ENCODE data around the gene G6PC3. TPM values are rescaled to one million over a fixed set of nuclear protein-coding genes. Genes with fewer than 3 reads are reported as not detected.
A peak's percentile ranks its signal among the peaks of the same experiment; 100 is the strongest.

The G6PC3 gene
- total and polyA plus RNA-seq, 2 donors (not counting 3 experiments of a cell fraction or from before 2014, with no cell fraction given): 78.4 to 194 TPM

DNA sequence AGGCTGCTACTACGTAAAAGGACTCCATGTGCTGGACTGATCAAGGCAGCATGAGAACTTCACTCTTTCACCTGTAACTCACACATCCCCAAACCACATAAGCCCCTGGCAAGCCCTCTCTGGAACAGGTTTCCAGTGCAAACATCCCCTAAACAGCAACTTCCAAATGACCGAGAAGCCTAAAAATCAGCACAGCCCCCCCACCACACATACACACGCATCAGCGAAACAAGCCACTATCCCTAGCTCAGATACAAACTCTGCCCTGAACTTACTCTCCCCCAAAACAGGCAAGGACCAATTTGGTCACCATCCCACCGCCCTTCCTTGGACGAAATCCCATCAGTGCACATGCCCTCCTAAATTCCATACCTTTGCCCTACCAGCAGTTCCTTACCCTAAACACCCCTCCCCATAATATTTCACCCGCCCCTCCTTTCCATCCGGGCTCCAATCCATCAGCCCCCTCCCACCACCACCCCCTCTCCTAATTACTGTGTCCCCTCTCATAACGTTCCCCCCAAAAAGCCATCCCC, 4.8 kb upstream of the G6PC3 start:
- H2AFZ ChIP-seq (ENCODE audit: low read depth, low read length): no peak overlapping the region
- peaks cover 20% of the 10 kb centered on the region for H3K4me1 ChIP-seq (ENCODE audit: control insufficient read depth, extremely low read depth, insufficient read depth, low read length)
- TF ChIP-seq GATA2 (IDR thresholded peaks at IDR 0.05; ENCODE audit: insufficient read depth, insufficient read length, low read depth, low read length) (no peak), MYC (IDR thresholded peaks at IDR 0.05; ENCODE audit: low read depth, low read length) (no peak), FOS (IDR thresholded peaks at IDR 0.05; ENCODE audit: borderline replicate concordance, insufficient read depth, low read length) (no peak), EZH2 (IDR thresholded peaks at IDR 0.05; ENCODE audit: borderline replicate concordance, low read depth, low read length, severe bottlenecking) (no peak), POLR2A (IDR thresholded peaks at IDR 0.05; ENCODE audit: low read depth, low read length) (no peak), POLR2AphosphoS5 (IDR thresholded peaks at IDR 0.05; ENCODE audit: insufficient read depth, low read depth, low read length) (no peak), JUN (IDR thresholded peaks at IDR 0.05; ENCODE audit: borderline replicate concordance, insufficient read depth, insufficient read length, low read depth) (no peak)
- TF ChIP-seq, protein P1, sequence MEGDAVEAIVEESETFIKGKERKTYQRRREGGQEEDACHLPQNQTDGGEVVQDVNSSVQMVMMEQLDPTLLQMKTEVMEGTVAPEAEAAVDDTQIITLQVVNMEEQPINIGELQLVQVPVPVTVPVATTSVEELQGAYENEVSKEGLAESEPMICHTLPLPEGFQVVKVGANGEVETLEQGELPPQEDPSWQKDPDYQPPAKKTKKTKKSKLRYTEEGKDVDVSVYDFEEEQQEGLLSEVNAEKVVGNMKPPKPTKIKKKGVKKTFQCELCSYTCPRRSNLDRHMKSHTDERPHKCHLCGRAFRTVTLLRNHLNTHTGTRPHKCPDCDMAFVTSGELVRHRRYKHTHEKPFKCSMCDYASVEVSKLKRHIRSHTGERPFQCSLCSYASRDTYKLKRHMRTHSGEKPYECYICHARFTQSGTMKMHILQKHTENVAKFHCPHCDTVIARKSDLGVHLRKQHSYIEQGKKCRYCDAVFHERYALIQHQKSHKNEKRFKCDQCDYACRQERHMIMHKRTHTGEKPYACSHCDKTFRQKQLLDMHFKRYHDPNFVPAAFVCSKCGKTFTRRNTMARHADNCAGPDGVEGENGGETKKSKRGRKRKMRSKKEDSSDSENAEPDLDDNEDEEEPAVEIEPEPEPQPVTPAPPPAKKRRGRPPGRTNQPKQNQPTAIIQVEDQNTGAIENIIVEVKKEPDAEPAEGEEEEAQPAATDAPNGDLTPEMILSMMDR (IDR thresholded peaks at IDR 0.05; ENCODE audit: extremely low read depth in 1 of 2, insufficient read depth in 1 of 2, low read depth in 1 of 2, low read length in 2 of 2): no peak
- TF ChIP-seq, protein P2, sequence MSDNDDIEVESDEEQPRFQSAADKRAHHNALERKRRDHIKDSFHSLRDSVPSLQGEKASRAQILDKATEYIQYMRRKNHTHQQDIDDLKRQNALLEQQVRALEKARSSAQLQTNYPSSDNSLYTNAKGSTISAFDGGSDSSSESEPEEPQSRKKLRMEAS (IDR thresholded peaks at IDR 0.05; ENCODE audit: insufficient read depth, insufficient read length): no peak
- H4K20me1 ChIP-seq (replicated peaks; ENCODE audit: control insufficient read depth, extremely low read depth, insufficient read depth, low read length): no peaks in the 10 kb centered on the region
- peaks cover 54% of the 10 kb centered on the region for H3K79me2 ChIP-seq (ENCODE audit: control insufficient read depth, insufficient read depth, low read length)
- H3K27me3 ChIP-seq (ENCODE audit: control insufficient read depth in 2 of 2, insufficient read depth in 2 of 2, low read length in 2 of 2): no peaks in the 10 kb centered on the region
- peak overlapping the region; percentile 89 to 97 (median 92) for H3K4me3 ChIP-seq (replicated peaks in 1 of 3; ENCODE audit: insufficient read depth in 1 of 3, low read depth in 1 of 3, low read length in 3 of 3)
- peak overlapping the region; percentile 77 for H3K4me2 ChIP-seq (ENCODE audit: insufficient read depth, low read length)
- H3K27ac ChIP-seq (ENCODE audit: insufficient read depth, low read depth, low read length): peak overlapping the region; percentile 87
- peaks cover 4 to 13% of the 10 kb centered on the region in 2 experiments for H3K36me3 ChIP-seq (ENCODE audit: control insufficient read depth in 2 of 2, extremely low read depth in 1 of 2, insufficient read depth in 2 of 2, low read length in 2 of 2)
- DNase-seq (ENCODE audit: low read depth, low spot score): peak; percentile 30
- no peaks in the 10 kb centered on the region for H3K9me3 ChIP-seq (replicated peaks; ENCODE audit: control insufficient read depth, insufficient read depth, low read length)
- H3K9me1 ChIP-seq (replicated peaks; ENCODE audit: control insufficient read depth, extremely low read depth, insufficient read depth, low read length): no peaks in the 10 kb centered on the region
- peak overlapping the region; percentile 93 for H3K9ac ChIP-seq (replicated peaks; ENCODE audit: extremely low read depth, insufficient read depth, low read length)
- dilution Hi-C loops (cut with MboI; ENCODE audit: extremely low pct_ligation_motif_present, low sequenced_read_pairs): no loop called here
- CTCF ChIA-PET: interaction anchor here (1.4 to 1.9 kb wide), 7 partner anchors 18 to 138 kb away, joined by 4 to 9 read pairs (median 5); partner anchors contain the start of gene HDAC5
- POLR2A ChIA-PET: interaction anchor here (0.6 to 1.5 kb wide), 4 partner anchors 50 to 63 kb away, joined by 3 to 7 read pairs (median 4); partner anchors contain the start of gene HDAC5
- no TSS peak for BruUV-seq (replicated peaks)
- intact Hi-C loops (cut with micrococcal nuclease): loop anchor here (1.0 kb wide), 2 partner anchors 30 to 58 kb away; partner anchors contain the start of gene HDAC5
- peak; percentile 43 for FAIRE-seq

Data from endothelial cell of umbilical vein (primary cell).